Lower lobe of right lung (tissue), 2 donors: Measurements from ENCODE around the gene ARHGAP22. TPM values are rescaled to one million over a fixed set of nuclear protein-coding genes. Genes with fewer than 3 reads are reported as not detected.
A peak's percentile ranks its signal among the peaks of the same experiment; 100 is the strongest.

ENCODE experiments used
- ATAC-seq, 2 donors: fragments of 200-7000 bp; cut with Tn5 transposase; one replicate each; pipeline ENCODE4 v1.9.1; 2020 to 2022; ENCODE audit warnings: mild to moderate bottlenecking in 2 of 2, moderate library complexity in 2 of 2
- DNase-seq: peaks from one replicate; pipeline ENCODE4 v3.0.0-alpha.2; 2020
- H3K27ac ChIP-seq: fragments of 200-600 bp; one replicate; pipeline ENCODE4 v1.8.0; 2022
- H3K27me3 ChIP-seq: fragments of 200-600 bp; one replicate; pipeline ENCODE4 v1.8.0; 2022; ENCODE audit warnings: low read depth
- H3K36me3 ChIP-seq: fragments of 200-600 bp; one replicate; pipeline ENCODE4 v1.8.0; 2022; ENCODE audit warnings: mild to moderate bottlenecking
- H3K4me1 ChIP-seq: fragments of 200-600 bp; one replicate; pipeline ENCODE4 v1.8.0; 2022
- H3K4me3 ChIP-seq: fragments of 200-600 bp; one replicate; pipeline ENCODE4 v1.8.0; 2022; ENCODE audit warnings: mild to moderate bottlenecking
- H3K9me3 ChIP-seq: fragments of 200-600 bp; one replicate; pipeline ENCODE4 v1.8.0; 2022
- CTCF ChIP-seq: fragments of 200-600 bp; IDR thresholded peaks from one replicate; pipeline ENCODE4 v1.8.0; 2022; ENCODE audit warnings: antibody characterized with exemption, mild to moderate bottlenecking
- intact Hi-C: fragments of 100-400 bp; cut with DNase I; formaldehyde crosslinking; loops from one replicate; pipeline ENCODE4 v1.11.0; 2022
- total RNA-seq: library from RNA; stranded (reverse); fragmentation: NEBNext Ultra II Directional; extraction: Animal tissue kit (Norgen Biotek cat#: 25700); gene quantifications from one replicate; pipeline ENCODE4 v1.2.1, GENCODE V29; 2021
- donor health status: DM: no; HTN: yes; CAD: no; lungs with severe emphysema.

ARHGAP22 gene
- total RNA-seq, 1 donor from 2014 or later = 9.6 TPM

DNA sequence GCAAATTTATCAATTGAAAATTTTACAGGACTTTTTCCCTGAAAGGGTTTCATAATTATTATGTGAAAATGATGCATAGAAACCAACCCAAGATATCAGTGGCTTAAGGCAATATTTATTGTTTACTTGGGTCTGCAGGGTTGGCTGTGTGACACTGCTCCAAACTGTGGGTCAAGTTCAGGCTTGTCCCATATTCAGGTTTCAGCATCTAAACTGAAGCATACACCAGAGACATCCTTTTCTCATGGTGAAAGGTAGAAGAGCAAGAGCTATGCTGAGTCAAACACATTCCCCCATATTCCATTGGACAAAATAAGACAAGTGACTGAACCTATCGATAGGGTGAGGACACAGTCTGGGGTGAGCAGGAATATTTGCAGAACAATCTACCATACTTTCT, 187.5 kb downstream of the ARHGAP22 start:
- H3K27ac ChIP-seq = no peak overlapping the region
- no peak for DNase-seq
- no peak overlapping the region for H3K4me3 ChIP-seq
- no peak for ATAC-seq
- peaks cover under 1% of the 10 kb centered on the region for H3K9me3 ChIP-seq
- no peaks in the 10 kb centered on the region for H3K36me3 ChIP-seq
- intact Hi-C loops = no loop called here
- H3K27me3 ChIP-seq = no peaks in the 10 kb centered on the region
- no peak for TF ChIP-seq CTCF
- no peaks in the 10 kb centered on the region for H3K4me1 ChIP-seq

GRCh38 chr10:48416584-48417232, 188.2 kb downstream of the ARHGAP22 start:
- intact Hi-C loops = no loop called here
- H3K27me3 ChIP-seq = no peaks in the 10 kb centered on the region
- H3K4me1 ChIP-seq = no peaks in the 10 kb centered on the region
- H3K9me3 ChIP-seq = peaks cover 6% of the 10 kb centered on the region
- no peak overlapping the region for H3K4me3 ChIP-seq
- no peak for DNase-seq
- H3K27ac ChIP-seq = no peak overlapping the region
- ATAC-seq = peak; percentile 19 to 69
- TF ChIP-seq CTCF = no peak
- no peaks in the 10 kb centered on the region for H3K36me3 ChIP-seq

DNA sequence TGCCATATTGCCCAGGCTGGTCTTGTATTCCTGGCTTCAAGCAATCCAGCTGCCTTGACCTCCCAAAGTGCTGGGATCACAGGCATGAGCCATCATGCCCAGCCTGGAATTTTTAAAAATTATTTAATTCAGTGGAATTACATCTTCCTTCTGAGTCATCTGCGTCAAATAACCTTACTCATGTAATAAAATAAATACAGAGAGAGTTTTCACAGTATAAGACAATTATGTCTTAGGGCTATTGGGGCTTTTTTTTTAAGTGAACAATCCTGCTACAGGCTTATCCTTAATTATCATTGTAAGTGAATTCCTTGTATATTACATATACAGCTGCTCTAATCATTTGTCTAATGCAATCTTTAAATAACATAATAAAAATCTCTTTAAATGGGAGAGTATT, 190.1 kb downstream of the ARHGAP22 start:
- ATAC-seq = no peak
- Histone ChIP-seq H3K4me3 (no peak overlapping the region), H3K27me3 (no peaks in the 10 kb centered on the region), H3K9me3 (peaks cover 6% of the 10 kb centered on the region), H3K27ac (no peak overlapping the region), H3K36me3 (peaks cover 11% of the 10 kb centered on the region), H3K4me1 (no peaks in the 10 kb centered on the region)
- DNase-seq = no peak
- intact Hi-C loops = no loop called here
- TF ChIP-seq CTCF = no peak

GRCh38 chr10:48414160-48414559, 190.7 kb downstream of the ARHGAP22 start:
- no peak overlapping the region for H3K27ac ChIP-seq
- ATAC-seq = no peak
- no peaks in the 10 kb centered on the region for H3K27me3 ChIP-seq
- no peak for TF ChIP-seq CTCF
- DNase-seq = no peak
- H3K9me3 ChIP-seq = peaks cover 6% of the 10 kb centered on the region
- no peak overlapping the region for H3K4me3 ChIP-seq
- H3K4me1 ChIP-seq = no peaks in the 10 kb centered on the region
- peaks cover 12% of the 10 kb centered on the region for H3K36me3 ChIP-seq
- intact Hi-C loops = no loop called here

- peaks cover 6% of the 10 kb centered on the region for H3K9me3 ChIP-seq
- no peak overlapping the region for H3K4me3 ChIP-seq
- H3K27ac ChIP-seq = no peak overlapping the region
- TF ChIP-seq CTCF = no peak
- H3K27me3 ChIP-seq = no peaks in the 10 kb centered on the region
- intact Hi-C loops = no loop called here
- H3K36me3 ChIP-seq = peaks cover 12% of the 10 kb centered on the region
- DNase-seq = no peak
- no peak for ATAC-seq
- H3K4me1 ChIP-seq = no peaks in the 10 kb centered on the region
These were observed 191.9 kb downstream of the ARHGAP22 start for GRCh38 chr10:48412933-48413332.
